ENCODE data around the gene ARHGAP19. TPM values are rescaled to one million over a fixed set of nuclear protein-coding genes. Genes with fewer than 3 reads are reported as not detected.

The ARHGAP19 gene, protein sequence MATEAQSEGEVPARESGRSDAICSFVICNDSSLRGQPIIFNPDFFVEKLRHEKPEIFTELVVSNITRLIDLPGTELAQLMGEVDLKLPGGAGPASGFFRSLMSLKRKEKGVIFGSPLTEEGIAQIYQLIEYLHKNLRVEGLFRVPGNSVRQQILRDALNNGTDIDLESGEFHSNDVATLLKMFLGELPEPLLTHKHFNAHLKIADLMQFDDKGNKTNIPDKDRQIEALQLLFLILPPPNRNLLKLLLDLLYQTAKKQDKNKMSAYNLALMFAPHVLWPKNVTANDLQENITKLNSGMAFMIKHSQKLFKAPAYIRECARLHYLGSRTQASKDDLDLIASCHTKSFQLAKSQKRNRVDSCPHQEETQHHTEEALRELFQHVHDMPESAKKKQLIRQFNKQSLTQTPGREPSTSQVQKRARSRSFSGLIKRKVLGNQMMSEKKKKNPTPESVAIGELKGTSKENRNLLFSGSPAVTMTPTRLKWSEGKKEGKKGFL
- 4.1 to 6.3 TPM (median 5.4 TPM) in 5 replicates for total RNA-seq (2022; extraction: Qiagen RNA extraction; ENCODE audit: low read depth)

DNA sequence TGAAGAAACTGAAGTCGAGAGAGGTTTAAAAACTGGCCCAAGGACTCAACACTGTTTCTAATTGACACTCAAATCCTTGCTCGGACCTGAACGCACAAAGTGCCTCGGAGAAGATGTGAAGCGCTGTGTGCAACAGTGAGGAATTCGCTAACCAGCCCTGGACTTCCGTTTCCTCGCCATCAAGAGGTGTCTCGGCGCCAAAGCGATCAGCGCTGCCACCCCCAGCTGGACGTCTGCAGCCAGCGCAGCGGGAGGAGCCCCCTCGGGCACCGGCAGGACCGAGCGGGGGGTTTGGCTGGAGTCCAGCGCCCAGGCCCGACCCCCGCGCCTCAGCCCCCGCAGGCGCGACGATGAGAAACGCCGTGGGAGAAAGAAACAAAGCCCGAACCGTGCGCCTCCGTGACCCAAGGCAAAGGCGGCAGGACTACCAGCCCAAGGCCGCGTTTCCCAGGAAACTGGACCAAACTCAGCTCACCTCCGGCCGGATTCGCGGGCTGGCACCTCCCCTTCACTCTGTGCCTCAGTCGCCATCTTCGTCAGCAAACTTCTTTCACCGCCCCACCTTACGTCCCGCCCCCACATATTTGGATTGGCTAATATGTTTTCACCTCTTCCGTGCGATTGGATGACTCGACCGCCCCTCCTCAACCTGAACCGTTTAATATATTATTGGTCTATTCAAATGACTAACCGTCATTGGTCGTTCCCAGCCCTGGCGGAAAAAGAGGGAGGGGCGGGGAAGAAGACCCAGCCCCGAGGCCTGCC, at the start of gene ARHGAP19:
Gene ARHGAP19 (minus strand): TSS at position 541 of the 765 bp plus-strand sequence. CDS start 10 bp downstream, at position 531.

DNA sequence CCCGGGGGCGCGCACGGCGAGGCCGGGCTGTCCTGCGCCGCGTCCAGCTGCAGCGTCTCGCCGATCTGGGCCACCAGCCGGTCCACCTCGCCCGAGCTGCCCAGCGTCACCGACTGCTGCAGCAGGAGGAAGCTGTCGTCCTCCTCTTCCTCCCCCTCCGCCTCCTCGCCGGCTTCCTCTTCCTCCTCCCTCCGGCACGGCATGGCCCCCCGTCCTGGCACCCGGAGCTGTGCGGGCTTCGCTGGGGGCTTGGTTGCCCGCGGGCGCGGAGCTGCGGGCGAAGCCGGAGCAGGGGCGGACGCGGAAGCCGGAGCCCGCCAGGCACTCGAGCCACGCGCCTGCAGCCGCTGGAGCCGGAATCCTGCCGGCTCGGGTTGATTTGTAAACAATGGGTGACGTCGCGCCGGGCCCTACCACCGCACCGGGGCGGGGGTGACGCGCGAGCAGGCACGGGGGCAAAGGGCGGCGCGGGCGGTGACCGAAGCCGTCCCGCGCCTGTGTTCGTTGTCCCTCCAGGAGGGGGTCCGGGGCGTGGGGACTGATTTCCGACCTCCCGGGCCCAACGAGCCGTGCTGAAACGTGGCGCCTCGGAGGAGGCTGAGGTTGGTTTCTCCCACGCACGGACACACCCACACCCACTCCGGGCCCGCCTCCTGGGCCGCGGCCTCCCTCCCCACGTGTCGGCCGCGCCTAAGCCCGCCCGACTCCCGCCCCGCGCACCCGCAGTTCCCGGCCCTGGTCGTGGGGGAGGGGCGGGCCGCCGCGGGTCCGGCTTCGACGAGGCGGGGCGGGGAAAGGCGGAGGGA, 42.1 kb upstream of the ARHGAP19 start, which contains the start of gene FRAT2:
Gene FRAT2 (minus strand): TSS at position 360 of the 806 bp plus-strand sequence. CDS start 157 bp downstream, at position 203.

DNA sequence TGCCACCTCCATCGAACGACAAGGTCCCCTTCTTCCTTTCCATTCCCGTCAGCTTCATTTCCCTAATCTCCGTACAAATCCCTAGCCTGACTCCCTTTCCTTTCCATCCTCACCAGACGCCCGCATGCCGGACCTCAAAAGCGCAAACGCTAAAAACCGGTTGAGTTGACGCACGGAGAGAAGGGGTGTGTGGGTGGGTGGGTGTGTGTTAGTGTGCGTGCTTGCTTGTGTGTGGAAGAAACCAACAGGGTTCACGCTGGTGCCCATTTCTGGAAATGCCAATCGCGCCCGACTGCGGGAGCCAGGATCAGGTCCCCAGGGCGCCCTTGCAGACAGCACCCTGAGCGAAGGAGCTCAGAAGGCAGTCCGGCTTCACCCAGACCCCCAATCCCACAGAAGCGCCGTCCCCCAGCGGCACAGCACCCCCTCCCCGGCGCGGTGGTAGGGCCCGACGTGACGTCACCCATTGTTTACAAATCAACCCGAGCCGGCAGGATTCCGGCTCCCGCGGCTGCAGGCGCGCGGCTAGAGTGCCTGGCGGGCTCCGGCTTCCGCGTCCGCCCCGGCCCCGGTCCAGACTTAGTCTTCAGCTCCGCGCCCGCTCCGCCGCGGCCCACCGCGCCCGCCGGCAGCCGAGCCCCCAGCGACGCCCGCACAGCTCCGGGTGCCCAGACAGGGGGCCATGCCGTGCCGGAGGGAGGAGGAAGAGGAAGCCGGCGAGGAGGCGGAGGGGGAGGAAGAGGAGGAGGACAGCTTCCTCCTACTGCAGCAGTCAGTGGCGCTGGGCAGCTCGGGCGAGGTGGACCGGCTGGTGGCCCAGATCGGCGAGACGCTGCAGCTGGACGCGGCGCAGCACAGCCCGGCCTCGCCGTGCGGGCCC, 26.6 kb upstream of the ARHGAP19 start, which contains the start of gene FRAT1:
Gene FRAT1 (plus strand): TSS at position 500 of the 880 bp plus-strand sequence. CDS start 183 bp downstream, at position 683.

DNA sequence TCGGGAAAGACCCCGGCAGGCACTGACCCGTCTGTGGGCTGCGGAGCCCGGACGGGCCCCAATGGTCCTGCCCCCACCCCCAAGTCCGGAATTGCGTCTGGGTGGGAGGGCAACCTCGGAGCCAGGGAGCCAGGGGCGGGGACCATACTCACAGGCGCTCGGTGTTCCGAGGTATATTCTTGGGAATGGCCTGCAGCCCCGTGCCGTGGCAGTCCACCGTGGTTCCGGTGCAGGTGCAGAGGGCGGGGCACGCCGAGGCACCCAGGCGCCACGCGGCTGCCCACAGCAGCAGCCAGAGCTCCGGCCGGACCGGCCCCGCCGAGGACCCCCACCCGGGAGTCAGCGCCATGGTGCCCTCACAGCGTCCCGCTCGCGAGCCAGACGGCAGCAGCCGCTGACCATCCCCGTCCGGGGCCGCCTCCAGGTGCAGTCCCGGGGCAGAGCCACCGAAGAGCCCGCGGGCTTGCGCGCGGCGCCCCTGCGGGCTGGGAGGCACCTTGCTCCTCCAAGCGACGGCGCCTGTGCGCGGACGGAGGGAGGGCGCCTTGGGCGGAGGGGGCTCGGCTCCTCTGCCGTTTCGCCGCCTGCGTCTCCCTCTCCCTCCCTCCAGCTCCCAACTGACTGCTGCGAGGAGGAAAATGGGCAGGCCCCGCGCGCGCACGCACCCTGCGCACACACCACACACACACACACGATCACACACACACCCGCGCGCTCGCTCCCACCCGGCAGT, 106.9 kb downstream of the ARHGAP19 start, which contains the start of gene SLIT1:
Gene SLIT1 (minus strand): TSS at position 634 of the 733 bp plus-strand sequence. CDS start 285 bp downstream, at position 349.

Other genes with a start within 250 kb of the ARHGAP19 start
- gene SLIT1, start 106.7 kb downstream of the ARHGAP19 start, total RNA-seq (2022; extraction: Qiagen RNA extraction; ENCODE audit: low read depth), result 0.05 to 0.23 TPM (median 0.06 TPM) in 4 of 5 replicates, not detected in the other
- 0.74 to 2.5 TPM (median 1.8 TPM) in 5 replicates for gene FRAT1, start 26.6 kb upstream of the ARHGAP19 start, total RNA-seq (2022; extraction: Qiagen RNA extraction; ENCODE audit: low read depth)
- 4.9 to 9.5 TPM (median 8.2 TPM) in 5 replicates for gene FRAT2, start 42.1 kb upstream of the ARHGAP19 start, total RNA-seq (2022; extraction: Qiagen RNA extraction; ENCODE audit: low read depth)
- gene RRP12, start 108.7 kb upstream of the ARHGAP19 start, total RNA-seq (2022; extraction: Qiagen RNA extraction; ENCODE audit: low read depth), result 48.1 to 71.9 TPM (median 56.6 TPM) in 5 replicates
- 492 to 633 TPM (median 610 TPM) in 5 replicates for gene PGAM1, start 133.6 kb upstream of the ARHGAP19 start, total RNA-seq (2022; extraction: Qiagen RNA extraction; ENCODE audit: low read depth)
- gene EXOSC1, start 153.4 kb upstream of the ARHGAP19 start, total RNA-seq (2022; extraction: Qiagen RNA extraction; ENCODE audit: low read depth), result 46.9 to 62.0 TPM (median 53.9 TPM) in 5 replicates
- gene ZDHHC16, start 153.5 kb upstream of the ARHGAP19 start, total RNA-seq (2022; extraction: Qiagen RNA extraction; ENCODE audit: low read depth), result 38.3 to 58.0 TPM (median 55.0 TPM) in 5 replicates
- 28.6 to 52.2 TPM (median 49.2 TPM) in 5 replicates for gene MMS19, start 205.8 kb upstream of the ARHGAP19 start, total RNA-seq (2022; extraction: Qiagen RNA extraction; ENCODE audit: low read depth)
- gene UBTD1, start 206.3 kb upstream of the ARHGAP19 start, total RNA-seq (2022; extraction: Qiagen RNA extraction; ENCODE audit: low read depth), result 11.2 to 21.6 TPM (median 19.1 TPM) in 5 replicates